ENCODE measurements around the gene STAB2. TPM values are rescaled to one million over a fixed set of nuclear protein-coding genes. Genes with fewer than 3 reads are reported as not detected.

STAB2 gene
- total RNA-seq, 1 donor from 2014 or later, result not detected

DNA sequence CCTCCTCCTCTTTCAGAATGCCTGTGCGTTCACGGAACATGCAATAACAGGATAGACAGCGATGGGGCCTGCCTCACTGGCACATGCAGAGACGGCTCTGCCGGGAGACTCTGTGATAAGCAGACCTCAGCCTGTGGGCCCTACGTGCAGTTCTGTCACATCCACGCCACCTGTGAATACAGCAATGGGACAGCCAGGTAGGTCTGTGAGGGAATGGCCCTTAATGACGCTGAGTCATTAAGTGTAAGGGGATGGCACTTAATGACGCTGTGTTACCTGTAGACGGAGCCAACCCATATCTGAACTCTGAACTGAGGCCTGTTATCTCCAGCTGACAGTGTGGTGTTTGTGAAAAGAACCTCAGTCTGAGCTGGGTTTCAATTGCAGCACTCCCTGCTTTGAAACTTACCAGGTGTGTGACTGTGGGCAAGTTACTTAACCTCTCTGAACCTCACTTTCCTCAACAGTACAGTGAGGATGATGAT lies 86.9 kb downstream of the STAB2 start:
- H3K4me1 ChIP-seq, result no peaks in the 10 kb centered on the region
- TF ChIP-seq, protein P1, sequence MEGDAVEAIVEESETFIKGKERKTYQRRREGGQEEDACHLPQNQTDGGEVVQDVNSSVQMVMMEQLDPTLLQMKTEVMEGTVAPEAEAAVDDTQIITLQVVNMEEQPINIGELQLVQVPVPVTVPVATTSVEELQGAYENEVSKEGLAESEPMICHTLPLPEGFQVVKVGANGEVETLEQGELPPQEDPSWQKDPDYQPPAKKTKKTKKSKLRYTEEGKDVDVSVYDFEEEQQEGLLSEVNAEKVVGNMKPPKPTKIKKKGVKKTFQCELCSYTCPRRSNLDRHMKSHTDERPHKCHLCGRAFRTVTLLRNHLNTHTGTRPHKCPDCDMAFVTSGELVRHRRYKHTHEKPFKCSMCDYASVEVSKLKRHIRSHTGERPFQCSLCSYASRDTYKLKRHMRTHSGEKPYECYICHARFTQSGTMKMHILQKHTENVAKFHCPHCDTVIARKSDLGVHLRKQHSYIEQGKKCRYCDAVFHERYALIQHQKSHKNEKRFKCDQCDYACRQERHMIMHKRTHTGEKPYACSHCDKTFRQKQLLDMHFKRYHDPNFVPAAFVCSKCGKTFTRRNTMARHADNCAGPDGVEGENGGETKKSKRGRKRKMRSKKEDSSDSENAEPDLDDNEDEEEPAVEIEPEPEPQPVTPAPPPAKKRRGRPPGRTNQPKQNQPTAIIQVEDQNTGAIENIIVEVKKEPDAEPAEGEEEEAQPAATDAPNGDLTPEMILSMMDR (IDR thresholded peaks at IDR 0.05), result no peak
- H3K36me3 ChIP-seq, result no peaks in the 10 kb centered on the region
- intact Hi-C loops (cut with DNase I), result no loop called here
- no peak overlapping the region for H3K4me3 ChIP-seq
- no peak overlapping the region for H3K27ac ChIP-seq
- no peaks in the 10 kb centered on the region for H3K9me3 ChIP-seq
- no peaks in the 10 kb centered on the region for H3K27me3 ChIP-seq
- no peak for DNase-seq (ENCODE audit: low spot score in 2 of 2)

DNA sequence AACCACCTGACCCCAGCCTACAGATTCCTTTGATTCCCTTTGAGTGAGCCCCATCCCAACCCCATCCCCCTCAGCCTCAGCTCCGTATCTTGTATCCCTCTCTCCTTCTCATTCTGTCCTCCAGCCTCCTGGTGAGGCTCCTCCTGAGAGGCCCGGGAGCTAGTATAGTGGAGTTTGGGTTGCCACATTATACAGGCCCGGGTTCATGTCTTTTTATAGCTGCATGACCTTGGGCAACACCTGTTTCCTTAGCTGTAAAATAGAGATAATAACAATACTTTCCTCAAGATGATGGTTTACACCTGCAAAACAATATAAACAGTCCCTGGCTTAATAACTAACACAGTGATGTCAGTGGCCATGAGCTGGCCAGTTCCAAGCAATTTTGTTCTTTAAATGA lies 89.8 kb downstream of the STAB2 start:
- intact Hi-C loops (cut with DNase I), result no loop called here
- no peak for DNase-seq (ENCODE audit: low spot score in 2 of 2)
- no peaks in the 10 kb centered on the region for H3K9me3 ChIP-seq
- no peaks in the 10 kb centered on the region for H3K27me3 ChIP-seq
- H3K36me3 ChIP-seq, result no peaks in the 10 kb centered on the region
- no peak overlapping the region for H3K27ac ChIP-seq
- TF ChIP-seq, protein P1 (IDR thresholded peaks at IDR 0.05), result no peak
- H3K4me3 ChIP-seq, result no peak overlapping the region
- no peaks in the 10 kb centered on the region for H3K4me1 ChIP-seq

GRCh38 chr12:103677341-103677740 lies 90.3 kb downstream of the STAB2 start:
- Histone ChIP-seq H3K9me3 (no peaks in the 10 kb centered on the region), H3K27ac (no peak overlapping the region), H3K36me3 (no peaks in the 10 kb centered on the region), H3K27me3 (no peaks in the 10 kb centered on the region), H3K4me1 (no peaks in the 10 kb centered on the region), H3K4me3 (no peak overlapping the region)
- intact Hi-C loops (cut with DNase I), result no loop called here
- DNase-seq (ENCODE audit: low spot score in 2 of 2), result no peak
- TF ChIP-seq, protein P1 (IDR thresholded peaks at IDR 0.05), result no peak

DNA sequence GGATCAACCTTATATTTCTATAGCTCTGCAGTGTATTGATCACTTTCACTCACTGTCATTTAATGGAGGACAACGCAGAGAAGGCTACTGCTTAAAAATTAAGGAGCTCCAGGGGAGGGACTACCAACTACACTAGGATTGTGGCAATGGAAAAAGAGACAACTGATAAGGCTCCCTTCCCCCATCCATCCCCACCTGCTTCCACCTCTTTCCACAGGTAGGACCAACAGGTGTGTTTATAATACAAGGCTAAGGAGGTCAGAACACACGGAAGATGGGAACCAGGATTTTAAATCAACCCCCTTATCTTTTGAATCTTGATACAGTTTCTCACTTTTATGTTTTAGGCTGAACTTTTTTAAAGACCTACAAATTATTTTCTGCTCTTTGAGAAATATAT lies 90.8 kb downstream of the STAB2 start:
- DNase-seq (ENCODE audit: low spot score in 2 of 2), result no peak
- H3K4me1 ChIP-seq, result no peaks in the 10 kb centered on the region
- H3K4me3 ChIP-seq, result no peak overlapping the region
- intact Hi-C loops (cut with DNase I), result no loop called here
- H3K27me3 ChIP-seq, result no peaks in the 10 kb centered on the region
- H3K9me3 ChIP-seq, result no peaks in the 10 kb centered on the region
- TF ChIP-seq, protein P1 (IDR thresholded peaks at IDR 0.05), result no peak
- H3K36me3 ChIP-seq, result no peaks in the 10 kb centered on the region
- H3K27ac ChIP-seq, result no peak overlapping the region

DNA sequence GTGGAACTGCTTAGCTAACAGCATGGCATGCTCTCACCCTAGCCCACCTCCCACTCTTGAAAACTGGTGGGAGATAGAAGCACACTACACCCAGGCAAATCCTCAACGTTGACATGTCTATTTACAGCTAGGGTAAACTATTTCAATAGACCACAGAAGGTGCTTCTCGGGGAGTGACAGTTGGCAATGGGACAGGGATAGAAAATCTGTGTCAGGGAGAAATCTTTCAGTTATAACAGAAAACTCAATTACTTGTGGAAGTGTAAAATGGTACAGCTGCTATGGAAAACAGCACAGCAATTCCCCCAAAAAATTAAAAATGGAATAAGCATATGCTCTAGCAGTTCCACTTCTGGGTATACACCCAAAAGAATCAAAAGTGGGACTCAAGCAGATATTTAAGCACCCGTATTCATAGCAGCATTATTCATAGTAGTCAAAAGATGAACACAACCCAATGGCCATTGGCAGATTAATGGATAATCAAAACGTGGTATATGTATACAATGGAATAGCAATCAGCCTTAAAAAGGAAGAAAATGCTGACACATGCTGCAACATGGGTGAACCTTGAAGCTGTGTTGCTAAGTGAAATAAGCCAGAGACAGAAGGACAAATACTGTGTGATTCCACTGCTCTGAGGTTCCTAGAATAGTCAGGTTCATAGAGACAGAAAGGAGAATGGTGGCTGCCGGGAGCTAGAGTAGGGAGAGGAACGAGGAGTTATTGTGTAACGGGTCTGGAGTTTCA lies 92.5 kb downstream of the STAB2 start:
- TF ChIP-seq, protein P1 (IDR thresholded peaks at IDR 0.05), result no peak
- Histone ChIP-seq H3K4me1 (no peaks in the 10 kb centered on the region), H3K27me3 (no peaks in the 10 kb centered on the region), H3K36me3 (no peaks in the 10 kb centered on the region), H3K4me3 (no peak overlapping the region), H3K27ac (no peak overlapping the region), H3K9me3 (no peaks in the 10 kb centered on the region)
- intact Hi-C loops (cut with DNase I), result no loop called here
- DNase-seq (ENCODE audit: low spot score in 2 of 2), result no peak
